Peyer's patch (tissue), 4 donors: Measurements from ENCODE around the gene TOMM5. TPM values are rescaled to one million over a fixed set of nuclear protein-coding genes. Genes with fewer than 3 reads are reported as not detected.

Source experiments
- DNase-seq, 3 donors: peaks; one replicate each; pipeline ENCODE4 v3.0.0-alpha.2; 2017 to 2019
- H3K27ac ChIP-seq, 4 donors: fragments of 200-600 bp; sonication (generic); one replicate each; pipeline ENCODE4 v1.5.1; 2016 to 2019
- H3K27me3 ChIP-seq, 2 donors: fragments of 200-600 bp; sonication (generic); one replicate each; pipeline ENCODE4 v1.5.1; 2019
- H3K36me3 ChIP-seq, 3 donors: fragments of 200-600 bp; sonication (generic); one replicate each; pipeline ENCODE4 v1.5.1; 2016 to 2019
- H3K4me1 ChIP-seq, 4 donors: fragments of 200-600 bp; sonication (generic); one replicate each; pipeline ENCODE4 v1.5.1; 2016 to 2019
- H3K4me3 ChIP-seq, 4 donors: fragments of 200-600 bp; sonication (generic); 1 replicate in 3 of 4; 2 replicates in 1 of 4; pipeline ENCODE4 v1.5.1; 2016 to 2019; ENCODE audit warnings: mild to moderate bottlenecking in 1 of 4
- H3K9me3 ChIP-seq, 4 donors: fragments of 200-600 bp; sonication (generic); one replicate each; pipeline ENCODE4 v1.5.1; 2016 to 2019; ENCODE audit warnings: mild to moderate bottlenecking in 1 of 4
- CTCF ChIP-seq, 6 experiments: fragments of 450-650 bp in 4 of 6; fragments of 200-600 bp in 2 of 6; sonication (generic) in 1 of 6; IDR thresholded peaks; one replicate each; pipeline ENCODE4 v1.5.1; 2017 to 2019; ENCODE audit warnings: antibody characterized with exemption in 6 of 6, mild to moderate bottlenecking in 3 of 6, moderate library complexity in 1 of 6
- POLR2A ChIP-seq, 2 donors: fragments of 450-650 bp; IDR thresholded peaks; one replicate each; pipeline ENCODE4 v1.5.1; 2017; ENCODE audit warnings: antibody characterized with exemption in 2 of 2, mild to moderate bottlenecking in 2 of 2, moderate library complexity in 2 of 2
- total RNA-seq, 4 donors: library from RNA; depleted of rRNA; stranded (reverse); fragments of >200 nt; gene quantifications; one replicate each; pipeline ENCODE4 v1.1.0, GENCODE V29; 2016

The TOMM5 gene
- total RNA-seq, 4 donors from 2014 or later, result 26.9 to 116 (median 77.0) TPM

- H3K27me3 ChIP-seq, result no peaks in the 10 kb centered on the region
- no peak overlapping the region for H3K27ac ChIP-seq
- no peak overlapping the region for H3K4me3 ChIP-seq
- no peaks in the 10 kb centered on the region for H3K36me3 ChIP-seq
- no peak for DNase-seq
- no peaks in the 10 kb centered on the region for H3K9me3 ChIP-seq
- H3K4me1 ChIP-seq, result no peaks in the 10 kb centered on the region
- TF ChIP-seq CTCF (IDR thresholded peaks at IDR 0.05) (no peak), POLR2A (IDR thresholded peaks at IDR 0.05) (no peak)
Measured at GRCh38 chr9:37636511-37637448, 44.4 kb upstream of the TOMM5 start.

- Histone ChIP-seq H3K36me3 (no peaks in the 10 kb centered on the region), H3K9me3 (no peaks in the 10 kb centered on the region), H3K27me3 (no peaks in the 10 kb centered on the region), H3K27ac (no peak overlapping the region), H3K4me1 (no peaks in the 10 kb centered on the region), H3K4me3 (no peak overlapping the region)
- TF ChIP-seq POLR2A (IDR thresholded peaks at IDR 0.05) (no peak), CTCF (IDR thresholded peaks at IDR 0.05) (no peak)
- no peak for DNase-seq
Measured at GRCh38 chr9:37635808-37636207, 43.4 kb upstream of the TOMM5 start.

GRCh38 chr9:37632479-37632878 is 40.1 kb upstream of the TOMM5 start:
- H3K4me3 ChIP-seq, result no peak overlapping the region
- H3K4me1 ChIP-seq, result no peaks in the 10 kb centered on the region
- H3K27me3 ChIP-seq, result no peaks in the 10 kb centered on the region
- TF ChIP-seq CTCF (IDR thresholded peaks at IDR 0.05) (no peak), POLR2A (IDR thresholded peaks at IDR 0.05) (no peak)
- H3K36me3 ChIP-seq, result no peaks in the 10 kb centered on the region
- no peak for DNase-seq
- H3K9me3 ChIP-seq, result no peaks in the 10 kb centered on the region
- no peak overlapping the region for H3K27ac ChIP-seq

GRCh38 chr9:37626708-37627292 is 34.4 kb upstream of the TOMM5 start:
- Histone ChIP-seq H3K27me3 (no peaks in the 10 kb centered on the region), H3K27ac (no peak overlapping the region), H3K4me3 (no peak overlapping the region), H3K4me1 (no peaks in the 10 kb centered on the region), H3K9me3 (no peaks in the 10 kb centered on the region), H3K36me3 (no peaks in the 10 kb centered on the region)
- DNase-seq, result no peak
- TF ChIP-seq CTCF (IDR thresholded peaks at IDR 0.05) (no peak), POLR2A (IDR thresholded peaks at IDR 0.05) (no peak)

- H3K4me3 ChIP-seq, result no peak overlapping the region
- TF ChIP-seq CTCF (IDR thresholded peaks at IDR 0.05) (no peak), POLR2A (IDR thresholded peaks at IDR 0.05) (no peak)
- no peak overlapping the region for H3K27ac ChIP-seq
- no peaks in the 10 kb centered on the region for H3K4me1 ChIP-seq
- no peaks in the 10 kb centered on the region for H3K36me3 ChIP-seq
- DNase-seq, result no peak
- no peaks in the 10 kb centered on the region for H3K27me3 ChIP-seq
- no peaks in the 10 kb centered on the region for H3K9me3 ChIP-seq
Measured at GRCh38 chr9:37625758-37626147, 33.4 kb upstream of the TOMM5 start.
